Endothelial cell of umbilical vein (primary cell): ENCODE data around the gene GSTK1. TPM values are rescaled to one million over a fixed set of nuclear protein-coding genes. Genes with fewer than 3 reads are reported as not detected.

ENCODE experiments used
- BruUV-seq: library from RNA; stranded (reverse); fragments of 400-500 nt; replicated peaks from 2 replicates; lab custom pipeline; 2021; lab: Mats Ljungman, UMichigan
- CTCF ChIA-PET: fragments of 300-600, 350-600 bp; sonication (Branson Sonifier 250); formaldehyde crosslinking; loops from one replicate; lab custom pipeline; 2021; ENCODE audit warnings: antibody characterized with exemption, inconsistent platforms; lab: Charles Lee
- POLR2A ChIA-PET: fragments of 300-600, 350-600 bp; sonication (Branson Sonifier 250); formaldehyde crosslinking; loops from one replicate; lab custom pipeline; 2021; ENCODE audit warnings: antibody characterized with exemption, inconsistent platforms; lab: Charles Lee
- DNase-seq: peaks from one replicate; pipeline ENCODE4 v3.0.0-alpha.2; 2011; ENCODE audit warnings: low read depth, low spot score
- FAIRE-seq: peaks from 2 replicates; lab custom pipeline; 2011; peaks lifted over from hg19 to GRCh38; lab: Jason Lieb, UNC
- H2AFZ ChIP-seq: 2 replicates; pipeline ENCODE4 v1.6.0; 2012; ENCODE audit warnings: low read depth, low read length, control low read depth, inconsistent platforms
- H3K27ac ChIP-seq: 2 replicates; pipeline ENCODE4 v1.5.1; 2011; ENCODE audit warnings: low read depth, mild to moderate bottlenecking, control low read depth, low read length, moderate library complexity; ENCODE audit not compliant: insufficient read depth
- H3K27me3 ChIP-seq, 2 experiments: 2 replicates each; pipeline versions ENCODE4 v1.6.0 to v1.6.1; 2011; ENCODE audit warnings: low read length in 2 of 2, mixed read lengths in 1 of 2; ENCODE audit not compliant: control insufficient read depth in 2 of 2, insufficient read depth in 2 of 2
- H3K36me3 ChIP-seq, 2 experiments: 2 replicates in 1 of 2; 3 replicates in 1 of 2; pipeline ENCODE4 v1.5.1; 2011; ENCODE audit warnings: low read length in 2 of 2, mild to moderate bottlenecking in 1 of 2, moderate library complexity in 1 of 2; ENCODE audit not compliant: control insufficient read depth in 2 of 2, insufficient read depth in 2 of 2; ENCODE audit errors: extremely low read depth in 1 of 2
- H3K4me1 ChIP-seq: 3 replicates; pipeline ENCODE4 v1.5.1; 2011; ENCODE audit warnings: mild to moderate bottlenecking, low read length; ENCODE audit not compliant: control insufficient read depth, insufficient read depth; ENCODE audit errors: extremely low read depth
- H3K4me2 ChIP-seq: 2 replicates; pipeline ENCODE4 v1.6.1; 2011; ENCODE audit warnings: low read length, control low read depth, mixed read lengths; ENCODE audit not compliant: insufficient read depth
- H3K4me3 ChIP-seq, 3 experiments: fragments of 200-600 bp in 1 of 3; sonication (generic), shearing (Covaris generic) in 1 of 3; replicated peaks in 1 of 3; 2 replicates each; pipeline ENCODE4 v1.5.1; 2011 to 2016; ENCODE audit warnings: control low read depth in 3 of 3, low read length in 3 of 3, mild to moderate bottlenecking in 2 of 3, inconsistent platforms in 1 of 3, low read depth in 1 of 3, moderate library complexity in 1 of 3; ENCODE audit not compliant: insufficient read depth in 1 of 3
- H3K79me2 ChIP-seq: 2 replicates; pipeline ENCODE4 v1.6.0; 2012; ENCODE audit warnings: low read length, inconsistent platforms; ENCODE audit not compliant: control insufficient read depth, insufficient read depth
- H3K9ac ChIP-seq: replicated peaks from 2 replicates; pipeline ENCODE3; 2011; ENCODE audit warnings: low read length, control low read depth; ENCODE audit not compliant: insufficient read depth; ENCODE audit errors: extremely low read depth
- H3K9me1 ChIP-seq: replicated peaks from 3 replicates; pipeline ENCODE4 v1.6.0; 2011; ENCODE audit warnings: mild to moderate bottlenecking, low read length; ENCODE audit not compliant: control insufficient read depth, insufficient read depth; ENCODE audit errors: extremely low read depth
- H3K9me3 ChIP-seq: replicated peaks from 2 replicates; pipeline ENCODE4 v1.5.1; 2012; ENCODE audit warnings: low read length, inconsistent platforms; ENCODE audit not compliant: control insufficient read depth, insufficient read depth
- H4K20me1 ChIP-seq: replicated peaks from 2 replicates; pipeline ENCODE3; 2011; ENCODE audit warnings: mild to moderate bottlenecking, low read length; ENCODE audit not compliant: control insufficient read depth, insufficient read depth; ENCODE audit errors: extremely low read depth
- EZH2 ChIP-seq: IDR thresholded peaks from 2 replicates; pipeline ENCODE4 v1.6.1; 2012; ENCODE audit warnings: borderline replicate concordance, low read depth, mild to moderate bottlenecking, moderate library complexity, low read length, inconsistent platforms; ENCODE audit not compliant: severe bottlenecking
- JUN ChIP-seq: IDR thresholded peaks from 2 replicates; pipeline ENCODE4 v1.6.1; 2011; ENCODE audit warnings: borderline replicate concordance, low read depth; ENCODE audit not compliant: insufficient read length, insufficient read depth
- MAX ChIP-seq: IDR thresholded peaks from 2 replicates; pipeline ENCODE4 v1.6.1; 2011; ENCODE audit not compliant: insufficient read depth, insufficient read length
- MYC ChIP-seq: IDR thresholded peaks from one replicate; pipeline ENCODE4 v1.6.1; 2011; ENCODE audit warnings: mild to moderate bottlenecking, low read depth, low read length
- POLR2AphosphoS5 ChIP-seq: IDR thresholded peaks from 2 replicates; pipeline ENCODE4 v1.6.1; 2012; ENCODE audit warnings: low read depth, mild to moderate bottlenecking, control low read depth, low read length, moderate library complexity; ENCODE audit not compliant: insufficient read depth
- dilution Hi-C: fragments of 300-500 bp; cut with MboI; formaldehyde crosslinking; loops from one replicate; pipeline ENCODE4 v1.15.0; 2019; ENCODE audit warnings: low sequenced_read_pairs; ENCODE audit not compliant: extremely low pct_ligation_motif_present
- intact Hi-C: fragments of 100-400 bp; cut with micrococcal nuclease; formaldehyde crosslinking; loops from one replicate; pipeline ENCODE4 v1.10.0; 2022
- polyA plus RNA-seq, 4 experiments: library from polyadenylated mRNA; depleted of rRNA in 3 of 4; stranded (reverse) in 3 of 4; unstranded in 1 of 4; fragments of >200 nt; gene quantifications; 2 replicates each; pipeline versions ENCODE4 v1.2.1 to v1.2.3, GENCODE V29; 2011 to 2012; ENCODE audit warnings: missing spikeins in 1 of 4
- total RNA-seq: library from RNA; stranded (reverse); gene quantifications from 2 replicates; pipeline ENCODE4 v1.2.3, GENCODE V29; 2021

GSTK1 gene
- total and polyA plus RNA-seq, 2 donors (not counting 3 experiments of a cell fraction or from before 2014, with no cell fraction given), result 119 to 132 TPM

- no peaks in the 10 kb centered on the region for H3K9me3 ChIP-seq
- FAIRE-seq (no peak), DNase-seq (no peak)
- POLR2A ChIA-PET, result no interaction called here
- no TSS peak for BruUV-seq
- intact Hi-C loops (no loop called here), dilution Hi-C loops (no loop called here)
- no peak overlapping the region for H3K4me3 ChIP-seq
- TF ChIP-seq EZH2 (no peak), JUN (no peak), POLR2AphosphoS5 (no peak), MAX (no peak), MYC (no peak)
- H2AFZ ChIP-seq, result no peak overlapping the region
- H3K79me2 ChIP-seq, result no peaks in the 10 kb centered on the region
- H3K4me1 ChIP-seq, result no peaks in the 10 kb centered on the region
- H3K27ac ChIP-seq, result no peak overlapping the region
- no peak overlapping the region for H3K4me2 ChIP-seq
- H4K20me1 ChIP-seq, result no peaks in the 10 kb centered on the region
- no peaks in the 10 kb centered on the region for H3K9me1 ChIP-seq
- no peak overlapping the region for H3K9ac ChIP-seq
- no peaks in the 10 kb centered on the region for H3K36me3 ChIP-seq
- H3K27me3 ChIP-seq, result peaks cover 10 to 14% of the 10 kb centered on the region in 2 experiments
- CTCF ChIA-PET, result interaction anchor here (0.8 to 3.2 kb wide), 3 partner anchors 9 to 16 kb away, joined by 3 to 22 read pairs (median 15); no protein-coding TSS in a partner anchor
These were observed 32.4 kb upstream of the GSTK1 start for GRCh38 chr7:143230602-143231457.
